Endometrium (tissue), 2 donors: ENCODE data around the gene DOCK4.

Source experiments
- FAIRE-seq: peaks from 2 replicates; lab custom pipeline; 2012; peaks lifted over from hg19 to GRCh38; lab: Jason Lieb, UNC
- donor health status: control.
- donor health status: control.

Gene DOCK4

GRCh38 chr7:112161253-112162141 is 44.7 kb downstream of the DOCK4 start:
- FAIRE-seq = no peak

DNA sequence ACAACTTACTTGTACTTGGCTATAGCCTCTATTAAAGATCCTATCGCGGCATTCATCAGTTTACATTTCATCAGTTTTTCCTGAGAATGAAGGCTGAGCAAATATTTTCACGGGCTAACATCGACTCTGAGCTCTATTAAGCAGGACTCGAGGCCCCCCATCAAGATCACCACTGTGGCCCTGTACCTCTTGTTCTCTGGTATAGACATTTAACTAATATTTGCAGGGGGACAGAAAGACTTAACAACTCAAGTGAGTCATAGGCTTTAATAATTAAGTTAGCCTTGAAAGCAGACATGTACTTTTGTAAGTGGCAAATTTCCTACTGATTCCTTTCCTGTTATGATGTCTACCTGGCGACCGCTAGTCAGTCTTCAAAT is 45.4 kb downstream of the DOCK4 start:
- FAIRE-seq = no peak

DNA sequence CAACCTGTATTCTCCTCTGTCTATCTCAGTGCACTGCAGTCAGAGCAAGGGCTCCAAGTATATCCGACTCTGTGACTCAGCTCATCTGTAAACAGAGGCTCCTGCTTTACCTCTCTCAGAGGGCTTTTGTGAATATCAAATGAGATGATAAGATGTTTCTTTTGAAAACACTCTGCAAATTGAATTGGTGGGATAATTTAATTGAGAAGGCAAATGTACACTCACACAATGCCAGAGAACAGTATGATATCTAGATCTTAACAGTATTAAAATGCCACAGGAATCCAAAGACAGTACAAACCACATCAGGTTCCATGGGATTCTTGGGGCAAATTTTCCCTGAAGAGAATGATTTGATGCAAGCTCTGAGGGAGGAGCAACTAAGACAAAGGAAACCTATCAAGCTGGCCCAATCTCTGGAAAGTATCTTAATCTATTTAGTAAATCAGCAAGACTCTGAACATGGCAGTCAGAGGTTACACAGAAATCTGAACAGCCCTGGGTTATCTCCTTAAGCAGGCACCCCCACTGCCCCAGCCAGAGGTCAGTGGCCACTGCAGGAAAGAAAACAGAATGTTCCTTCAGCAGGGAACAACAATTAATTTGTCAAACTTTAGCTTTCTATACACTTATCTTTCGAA is 45.9 kb downstream of the DOCK4 start:
- FAIRE-seq = no peak

- FAIRE-seq = no peak
Observed at GRCh38 chr7:112159351-112159750, 46.8 kb downstream of the DOCK4 start.

DNA sequence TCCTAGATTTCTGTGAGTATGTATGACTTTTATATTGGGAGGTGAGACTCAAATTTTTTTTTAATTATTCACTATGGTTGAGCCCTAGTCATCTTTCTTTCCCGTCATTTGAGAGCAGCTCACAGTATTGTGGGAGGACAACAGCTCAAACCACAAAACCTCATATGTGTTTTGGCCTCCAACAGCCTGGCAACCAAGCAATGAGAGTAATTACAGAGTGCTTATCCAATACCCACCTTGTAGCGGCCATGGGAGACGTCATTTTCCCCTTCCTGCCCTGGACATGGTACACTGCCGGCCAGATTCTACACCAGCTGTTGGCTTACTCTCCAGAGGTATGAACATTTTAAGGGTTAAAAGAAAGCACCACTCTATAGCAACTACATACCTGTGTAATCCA is 49.1 kb downstream of the DOCK4 start:
- no peak for FAIRE-seq

GRCh38 chr7:112156412-112156811 is 49.8 kb downstream of the DOCK4 start:
- no peak for FAIRE-seq

DNA sequence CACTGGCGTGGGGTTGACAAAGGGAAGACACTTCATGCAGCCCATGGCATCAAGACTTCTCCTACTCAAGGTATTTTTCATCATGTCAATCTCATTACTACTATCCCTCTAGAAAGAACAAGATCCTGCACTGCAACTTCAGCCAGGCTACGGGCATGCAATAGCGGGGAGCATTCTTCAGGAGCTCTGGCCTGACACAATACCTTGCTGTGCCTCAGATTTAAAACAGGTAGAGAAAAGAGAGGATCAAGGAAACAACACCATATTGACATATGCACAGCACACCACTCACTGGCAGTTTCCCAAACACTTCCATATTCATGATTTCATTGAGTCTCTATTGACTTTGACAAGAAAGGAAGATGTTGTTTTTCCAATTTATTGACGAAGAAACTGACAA is 51.5 kb downstream of the DOCK4 start:
- FAIRE-seq = no peak

DNA sequence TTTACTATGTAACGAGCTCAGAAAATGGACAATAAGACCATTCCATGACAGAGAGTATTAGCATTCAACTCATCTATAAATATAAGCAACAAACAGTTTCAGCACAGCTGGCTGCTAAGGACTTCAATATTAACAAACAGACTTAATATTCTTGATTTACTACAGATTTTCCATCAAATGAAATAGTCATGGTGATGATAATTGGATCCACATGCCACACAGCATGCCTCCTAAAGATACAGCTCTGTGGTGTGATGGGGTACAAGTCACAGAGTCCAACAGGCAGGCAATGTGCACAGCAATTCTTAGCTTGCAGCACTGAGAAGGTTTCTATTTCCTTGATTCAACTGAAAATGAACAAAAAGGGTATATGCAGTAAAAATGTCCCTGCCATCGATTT is 54.0 kb downstream of the DOCK4 start:
- FAIRE-seq = no peak

DNA sequence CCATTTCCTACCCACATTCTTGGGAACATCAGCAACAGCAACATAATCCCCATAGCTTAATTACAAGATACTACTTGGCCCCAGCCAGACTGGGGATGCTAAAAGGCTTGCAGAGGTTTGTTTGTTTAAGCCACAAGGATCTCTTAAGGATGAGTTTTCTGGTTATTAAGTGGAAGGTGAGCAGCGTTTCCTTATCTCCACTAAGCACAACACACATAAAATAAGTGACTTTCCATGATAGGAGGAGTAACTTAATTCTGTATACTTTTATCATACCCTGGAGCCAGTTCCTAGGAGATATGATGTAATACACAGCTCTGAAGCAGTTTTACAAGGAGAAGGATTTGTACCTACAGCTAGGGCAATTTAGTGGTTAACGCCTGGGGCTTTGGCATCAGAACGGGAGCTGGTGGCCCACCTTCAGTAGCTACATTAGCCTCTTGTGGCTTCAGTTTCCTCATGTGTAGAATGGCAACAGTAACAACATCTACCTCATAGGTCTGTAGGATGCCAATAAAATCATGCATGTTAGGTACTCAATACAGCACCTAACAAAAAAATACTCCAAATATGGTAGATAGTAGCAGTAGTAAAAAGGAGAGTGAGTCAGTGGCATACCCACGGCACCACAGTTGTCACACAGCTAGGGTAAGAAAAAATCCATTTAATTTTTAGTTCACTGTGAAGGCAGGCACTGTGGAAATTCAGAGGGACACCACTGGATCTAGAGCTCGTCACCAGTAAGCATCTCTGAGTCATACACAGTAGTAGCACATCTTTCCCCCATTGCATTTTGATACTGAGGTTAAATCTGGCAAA is 55.2 kb downstream of the DOCK4 start:
- no peak for FAIRE-seq

GRCh38 chr7:112149734-112150133 is 56.5 kb downstream of the DOCK4 start:
- FAIRE-seq = no peak

GRCh38 chr7:112147793-112148361 is 58.3 kb downstream of the DOCK4 start:
- FAIRE-seq = no peak

DNA sequence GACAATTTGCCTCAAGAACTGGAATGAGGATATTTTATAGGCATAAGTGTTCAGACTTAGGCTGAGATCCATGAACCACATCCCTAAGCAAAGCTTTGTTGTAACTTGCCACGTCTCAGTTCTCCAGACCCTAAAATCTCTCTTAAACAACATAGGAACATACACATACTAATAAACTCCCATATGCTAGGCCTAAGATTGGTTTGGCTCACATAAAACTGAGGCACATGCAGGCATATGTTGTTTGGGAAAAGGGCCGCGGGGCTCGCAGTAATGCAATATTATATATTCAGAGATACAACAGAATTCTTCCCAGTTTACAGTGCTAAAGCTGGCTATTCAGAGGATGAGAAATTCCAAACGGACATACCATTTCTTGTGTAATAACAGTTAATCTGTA is 61.0 kb downstream of the DOCK4 start:
- FAIRE-seq = no peak

DNA sequence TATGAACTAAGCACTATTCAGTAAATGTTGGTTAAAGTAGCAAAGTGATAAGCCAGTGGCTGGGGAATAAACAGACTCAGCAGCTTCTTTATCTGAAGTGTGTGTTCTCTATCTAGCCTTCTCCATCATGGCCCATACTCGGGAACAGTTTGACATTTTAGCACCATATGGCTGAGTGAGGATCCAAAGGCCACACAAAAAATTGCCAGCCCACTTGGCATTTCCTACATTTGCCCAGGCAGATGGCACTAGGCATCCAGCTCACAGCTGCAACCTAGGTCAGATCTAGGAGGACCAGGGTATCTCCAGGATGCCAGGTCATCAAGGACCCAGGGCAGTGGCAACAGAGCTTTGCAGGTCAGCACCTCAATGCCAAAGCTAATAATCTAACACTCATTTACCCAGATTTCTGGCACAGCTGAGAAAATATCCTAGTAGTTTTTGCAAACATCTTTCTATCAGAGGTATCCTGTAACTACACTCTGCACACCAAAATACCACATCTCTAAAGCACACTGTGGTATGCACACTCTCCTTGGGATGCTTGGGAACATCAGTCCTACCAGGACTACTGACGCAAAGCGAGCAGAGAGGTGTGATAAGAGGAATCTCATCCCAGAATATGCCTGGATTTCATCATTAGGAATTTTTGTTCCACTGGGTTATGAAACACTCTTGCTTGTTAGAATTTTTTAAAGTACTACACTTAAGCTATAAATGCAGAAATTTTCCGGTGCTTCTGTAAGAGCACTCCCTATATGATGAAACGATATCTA is 61.7 kb downstream of the DOCK4 start:
- FAIRE-seq = no peak

DNA sequence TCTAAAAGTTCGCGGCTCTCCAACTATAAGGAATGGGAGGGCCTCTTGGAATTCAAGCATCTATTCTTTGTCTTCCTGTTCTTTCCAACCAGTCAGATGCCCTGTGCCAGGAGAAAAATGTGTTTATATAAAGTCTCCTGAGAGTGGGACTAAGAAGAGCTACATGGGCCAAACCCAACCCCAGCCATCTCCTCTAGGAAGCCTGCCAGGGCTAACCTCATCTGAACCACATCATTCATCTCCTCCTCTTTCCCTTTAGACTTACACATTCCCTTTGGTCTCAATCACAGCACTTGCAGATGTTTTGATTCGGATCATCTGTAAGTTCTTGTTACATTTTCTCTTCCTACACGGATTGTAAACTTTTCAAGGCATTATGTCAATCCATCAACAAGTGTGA is 62.6 kb downstream of the DOCK4 start:
- FAIRE-seq = no peak

DNA sequence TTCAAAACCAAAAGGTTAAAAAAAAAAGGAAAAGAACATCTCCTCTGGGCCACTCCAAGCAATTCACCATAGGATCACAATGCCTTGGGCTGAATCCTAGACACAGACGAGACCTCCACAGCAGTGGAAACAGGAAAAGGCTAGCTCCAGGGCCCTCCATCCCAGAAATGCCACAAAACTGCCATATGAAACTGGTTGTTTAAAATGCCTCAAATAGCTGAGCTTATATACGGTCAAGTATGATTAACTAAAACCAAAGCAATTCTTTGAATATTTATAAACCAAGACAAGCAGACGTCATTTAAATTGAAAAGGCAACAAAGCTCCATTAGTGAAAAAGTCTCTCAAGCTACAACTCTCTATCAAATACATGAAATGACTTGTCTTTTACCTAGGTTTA is 63.1 kb downstream of the DOCK4 start:
- FAIRE-seq = no peak

GRCh38 chr7:112140600-112140999 is 65.6 kb downstream of the DOCK4 start:
- FAIRE-seq = no peak

DNA sequence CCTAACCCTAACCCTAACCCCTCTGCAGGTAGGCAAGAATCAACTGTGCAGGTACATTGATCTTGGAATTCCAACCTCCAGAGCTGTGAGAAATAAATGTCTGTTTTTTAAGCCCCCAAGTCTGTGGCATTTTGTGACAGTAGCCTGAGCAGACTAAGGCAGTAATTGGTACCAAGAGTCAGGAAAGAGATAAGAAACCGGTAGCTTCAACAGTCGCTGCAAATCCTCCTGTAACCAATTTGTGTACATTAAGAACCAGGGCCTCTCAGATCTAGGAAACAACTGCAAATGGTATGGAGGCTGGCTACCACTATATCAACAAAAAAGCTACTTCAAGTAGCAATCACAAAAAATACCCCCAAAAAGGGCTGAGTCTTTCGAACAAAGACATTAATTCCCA is 67.3 kb downstream of the DOCK4 start:
- FAIRE-seq = no peak

DNA sequence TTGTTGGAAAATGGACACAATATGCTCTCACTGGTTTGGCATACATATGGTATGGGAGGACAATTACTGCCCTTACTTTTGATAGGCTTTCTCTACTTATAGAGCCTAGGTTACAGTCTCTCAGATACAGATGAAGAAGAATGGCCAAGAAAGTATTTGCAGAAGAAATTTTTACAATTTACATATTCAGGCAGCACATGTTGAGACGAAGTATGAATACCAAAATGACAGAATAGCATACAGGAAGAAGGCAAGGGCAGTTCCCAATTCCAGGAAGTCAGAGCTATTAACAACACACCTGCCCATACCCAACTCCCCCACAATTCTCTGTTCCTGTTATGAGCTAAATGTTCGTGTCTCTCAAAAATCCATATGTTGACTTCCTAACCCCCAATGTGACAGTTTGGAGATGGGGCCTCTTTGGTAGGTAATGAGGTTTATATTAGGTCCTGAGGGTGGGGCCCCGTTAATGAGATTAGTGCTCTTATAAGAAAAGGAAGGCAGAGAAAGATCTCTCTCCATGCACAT is 67.8 kb downstream of the DOCK4 start:
- no peak for FAIRE-seq

- no peak for FAIRE-seq
Observed at GRCh38 chr7:112137141-112138101, 68.8 kb downstream of the DOCK4 start.

- FAIRE-seq = no peak
Observed at GRCh38 chr7:112136271-112137008, 69.8 kb downstream of the DOCK4 start.
